Small intestine (tissue), 7 donors: ENCODE measurements around the gene SNX32. TPM values are rescaled to one million over a fixed set of nuclear protein-coding genes. Genes with fewer than 3 reads are reported as not detected.

Source experiments
- DNase-seq, 2 donors: peaks; one replicate each; pipeline versions ENCODE4 v3.0.0 to v3.0.0-alpha.2; 2013
- FAIRE-seq: peaks from 2 replicates; lab custom pipeline; 2012; peaks lifted over from hg19 to GRCh38; lab: Jason Lieb, UNC
- H3K27ac ChIP-seq, 3 donors: one replicate each; pipeline ENCODE4 v1.5.1; 2013; ENCODE audit warnings: low read length in 2 of 3, mild to moderate bottlenecking in 2 of 3, control low read depth in 1 of 3, inconsistent platforms in 1 of 3, low read depth in 1 of 3, moderate library complexity in 1 of 3
- H3K27me3 ChIP-seq, 3 donors: one replicate each; pipeline ENCODE4 v1.6.1; 2013; ENCODE audit warnings: low read length in 3 of 3, inconsistent platforms in 1 of 3; ENCODE audit not compliant: control insufficient read depth in 3 of 3, insufficient read depth in 3 of 3
- H3K36me3 ChIP-seq, 3 donors: one replicate each; pipeline ENCODE4 v1.6.1; 2013; ENCODE audit warnings: low read length in 3 of 3, inconsistent platforms in 1 of 3, low read depth in 1 of 3, mild to moderate bottlenecking in 1 of 3, moderate library complexity in 1 of 3; ENCODE audit not compliant: control insufficient read depth in 3 of 3, insufficient read depth in 2 of 3
- H3K4me1 ChIP-seq, 3 donors: one replicate each; pipeline ENCODE4 v1.6.1; 2013; ENCODE audit warnings: low read length in 2 of 3, inconsistent platforms in 1 of 3, low read depth in 1 of 3, mild to moderate bottlenecking in 1 of 3, moderate library complexity in 1 of 3; ENCODE audit not compliant: control insufficient read depth in 3 of 3, insufficient read depth in 2 of 3
- H3K4me3 ChIP-seq, 3 donors: one replicate each; pipeline ENCODE4 v1.5.1; 2013; ENCODE audit warnings: low read length in 3 of 3, control low read depth in 1 of 3, inconsistent platforms in 1 of 3, low read depth in 1 of 3, mild to moderate bottlenecking in 1 of 3, moderate library complexity in 1 of 3
- H3K9me3 ChIP-seq, 2 donors: one replicate each; pipeline ENCODE4 v1.6.1; 2013; ENCODE audit warnings: low read depth in 1 of 2, low read length in 1 of 2; ENCODE audit not compliant: control insufficient read depth in 2 of 2, insufficient read depth in 1 of 2
- WGBS, 3 donors: extraction: QIAGEN DNeasy Blood & Tissue Kit; methylation state at CpG; one replicate each; pipeline ENCODE4 v1.1.7; 2013; 5-methylcytosine and 5-hydroxymethylcytosine counted together
- polyA plus RNA-seq, 4 donors: library from polyadenylated mRNA; stranded (reverse) in 3 of 4; unstranded in 1 of 4; fragments of 200-250 nt in 3 of 4; fragments of 120-200 nt in 1 of 4; gene quantifications; one replicate each; pipeline versions ENCODE4 v1.2.1 to v1.2.3, GENCODE V29; 2013
- donor health status: healthy with polysubstance abuse.
- donor health status: control.
- donor health status: control.
- donor health status: Bipolar disorder and iron deficiency.
- donor health status: healthy.

Gene SNX32
- polyA plus RNA-seq, 4 donors: 0.54 to 4.0 (median 1.8) TPM

DNA sequence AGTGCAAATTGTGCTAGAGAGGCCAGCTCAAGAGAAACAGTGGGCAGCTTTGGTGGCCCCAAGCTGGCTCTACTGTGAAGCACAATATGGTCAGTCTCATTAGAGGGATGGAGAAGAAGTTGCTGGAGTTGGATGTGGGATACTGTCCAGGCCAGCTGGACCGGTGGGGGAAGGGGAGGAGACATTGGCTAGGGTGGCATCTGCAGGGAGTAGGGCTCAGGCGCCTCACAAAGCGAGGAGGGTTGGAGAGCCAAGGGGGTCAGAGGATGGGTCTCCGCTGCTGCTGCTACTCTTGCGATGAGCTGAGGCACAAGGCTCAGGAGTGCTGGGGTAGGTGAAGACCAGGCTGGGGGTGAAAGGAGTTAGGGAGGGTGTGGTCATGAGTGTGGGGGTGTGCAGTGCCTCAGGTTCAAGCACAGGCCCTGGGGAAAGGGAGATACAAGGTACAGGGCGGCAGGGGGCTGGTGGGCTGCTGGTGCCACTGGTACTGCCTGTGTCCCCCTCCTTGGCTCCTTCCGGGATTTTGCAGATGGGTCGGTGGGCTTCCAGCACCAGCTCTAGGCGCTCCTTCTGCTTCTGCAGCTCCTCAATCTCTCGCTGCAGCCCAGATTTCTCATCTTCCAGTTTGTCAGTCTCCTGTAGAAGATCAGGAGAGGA is 59.0 kb downstream of the SNX32 start:
- H3K4me1 ChIP-seq: peaks cover under 1 to 33% (median 6%) of the 10 kb centered on the region in 3 donors
- H3K36me3 ChIP-seq: no peaks in the 10 kb centered on the region
- 77 to 89% (median 82%) methylated on average over 9 to 10 of the region's 10 CpGs for WGBS, 3 donors
- peak overlapping the region in 1 of 3 donors; percentile 61 for H3K27ac ChIP-seq
- FAIRE-seq: no peak
- peaks cover 0 to 37% (median 0%) of the 10 kb centered on the region in 3 donors for H3K27me3 ChIP-seq
- DNase-seq: no peak
- H3K4me3 ChIP-seq: no peak overlapping the region
- no peaks in the 10 kb centered on the region for H3K9me3 ChIP-seq

DNA sequence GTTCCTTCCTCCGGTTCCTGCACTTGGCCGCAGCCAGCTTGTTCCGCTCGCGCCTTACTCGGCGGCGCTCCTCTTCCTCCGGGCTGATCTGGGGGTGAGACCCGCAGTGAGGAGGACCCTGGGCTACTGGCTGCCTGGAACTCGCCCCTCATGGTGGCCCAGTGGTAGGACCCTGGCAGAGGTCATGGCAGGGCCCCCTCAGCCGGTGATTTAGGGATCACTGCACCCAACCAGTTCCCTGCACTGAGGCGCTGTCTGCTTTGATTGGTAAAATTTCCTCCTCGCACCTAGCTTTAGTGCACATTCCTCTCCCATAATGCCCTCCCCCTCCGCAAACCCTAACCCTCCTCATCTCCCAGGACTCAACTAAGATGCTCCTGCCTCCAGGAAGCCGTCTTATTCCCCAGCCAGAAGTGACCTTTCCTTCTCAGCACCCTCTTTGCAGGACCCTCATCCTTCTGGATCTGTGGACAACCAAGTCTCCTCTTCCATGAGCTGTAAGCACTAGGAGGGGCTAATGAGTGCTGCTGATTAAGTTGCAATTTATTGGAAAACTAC is 60.4 kb downstream of the SNX32 start:
- H3K36me3 ChIP-seq: no peaks in the 10 kb centered on the region
- no peak for FAIRE-seq

GRCh38 chr11:65895482-65895981 is 61.8 kb downstream of the SNX32 start:
- Histone ChIP-seq H3K9me3 (no peaks in the 10 kb centered on the region), H3K4me3 (no peak overlapping the region), H3K36me3 (no peaks in the 10 kb centered on the region), H3K27ac (no peak overlapping the region), H3K4me1 (peaks cover 0 to 28% (median 7%) of the 10 kb centered on the region in 3 donors), H3K27me3 (peaks cover 0 to 50% (median 0%) of the 10 kb centered on the region in 3 donors)
- WGBS, 3 donors: 93 to 96% (median 95%) methylated on average over 5 of the region's 5 CpGs
- DNase-seq: no peak
- FAIRE-seq: no peak

More for the DNA sequence above, 60.4 kb downstream of the SNX32 start:
- peaks cover 0 to 47% (median 0%) of the 10 kb centered on the region in 3 donors for H3K27me3 ChIP-seq
- 61 to 92% (median 64%) methylated on average over 16 of the region's 16 CpGs for WGBS, 3 donors
- peak overlapping the region in 2 of 3 donors; percentile 50 to 61 for H3K27ac ChIP-seq
- peaks cover 0 to 30% (median 5%) of the 10 kb centered on the region in 3 donors for H3K4me1 ChIP-seq
- no peaks in the 10 kb centered on the region for H3K9me3 ChIP-seq
- no peak overlapping the region for H3K4me3 ChIP-seq
- DNase-seq: no peak

DNA sequence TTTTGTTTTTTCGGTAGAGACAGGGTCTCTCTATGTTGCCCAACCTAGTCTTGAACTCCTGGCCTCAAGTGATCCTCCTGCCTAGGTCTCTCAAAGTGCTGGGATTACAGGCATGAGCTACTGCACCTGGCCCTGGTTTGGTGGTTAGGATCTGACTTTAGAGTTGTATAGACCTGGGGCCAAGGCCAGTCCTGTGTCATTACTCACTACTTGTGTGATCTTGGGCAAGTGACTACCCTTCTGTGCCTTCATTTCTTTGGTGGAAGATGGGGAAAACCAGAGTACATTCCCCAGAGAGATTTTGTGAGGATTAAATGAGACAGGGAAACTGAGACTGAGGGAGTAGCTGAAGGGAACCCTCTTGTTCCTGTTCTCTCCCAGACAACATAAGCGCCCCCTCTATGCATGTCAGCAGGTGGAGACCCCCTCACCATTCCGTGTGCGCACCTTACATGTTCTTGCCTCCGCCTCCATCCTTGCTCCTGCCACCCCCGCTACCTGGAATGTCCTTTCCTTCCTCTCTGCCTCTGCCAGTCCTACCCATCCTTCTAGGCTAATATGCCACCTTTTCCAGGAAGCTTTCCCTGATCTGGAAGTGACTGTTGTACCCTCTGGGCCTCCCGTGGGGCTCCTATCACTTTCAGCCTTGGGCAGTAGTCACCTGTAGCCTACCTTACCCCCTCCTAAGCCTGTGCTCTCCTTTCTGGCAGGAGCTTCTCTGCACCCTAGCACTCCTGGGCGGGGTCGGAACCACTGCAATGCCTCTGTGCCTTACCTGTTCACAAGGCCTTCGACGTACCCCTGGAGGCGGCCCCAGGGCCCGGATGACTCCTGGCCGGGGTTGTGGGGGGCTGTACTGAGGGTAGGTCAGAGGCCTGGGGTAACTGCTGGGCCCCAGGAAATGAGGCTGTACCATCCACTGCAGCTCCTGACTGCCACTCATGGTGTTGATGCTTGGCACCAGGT is 62.6 kb downstream of the SNX32 start:
- Histone ChIP-seq H3K36me3 (no peaks in the 10 kb centered on the region), H3K4me1 (peaks cover 0 to 30% (median 7%) of the 10 kb centered on the region in 3 donors), H3K4me3 (no peak overlapping the region), H3K9me3 (no peaks in the 10 kb centered on the region), H3K27me3 (peaks cover 0 to 57% (median 0%) of the 10 kb centered on the region in 3 donors), H3K27ac (no peak overlapping the region)
- 86 to 90% (median 88%) methylated on average over 14 of the region's 14 CpGs for WGBS, 3 donors
- DNase-seq (no peak), FAIRE-seq (no peak)

DNA sequence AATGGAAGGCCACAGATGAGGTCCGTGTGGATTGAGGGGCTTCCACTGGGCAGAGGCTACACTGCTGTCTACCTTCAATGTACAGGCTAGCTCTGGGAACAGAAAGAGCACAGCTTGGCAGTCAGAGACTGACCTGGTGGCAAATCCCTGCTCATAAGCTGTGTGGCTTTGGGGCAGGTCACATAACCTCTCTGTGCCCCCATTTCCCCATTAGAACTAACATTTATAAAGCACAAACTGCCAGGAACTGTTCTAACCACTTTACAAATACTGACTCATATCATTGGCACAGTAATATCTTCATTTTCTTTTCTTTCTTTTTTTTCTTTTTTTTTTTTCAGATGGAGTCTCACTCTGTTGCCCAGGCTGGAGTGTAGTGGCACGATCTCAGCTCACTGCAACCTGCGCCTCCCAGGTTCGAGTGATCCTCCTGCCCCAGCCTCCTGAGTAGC is 63.3 kb downstream of the SNX32 start:
- Histone ChIP-seq H3K9me3 (no peaks in the 10 kb centered on the region), H3K4me1 (peaks cover 0 to 23% (median 7%) of the 10 kb centered on the region in 3 donors), H3K27ac (no peak overlapping the region), H3K4me3 (no peak overlapping the region), H3K36me3 (no peaks in the 10 kb centered on the region), H3K27me3 (peaks cover 0 to 58% (median 0%) of the 10 kb centered on the region in 3 donors)
- no peak for DNase-seq
- WGBS, 3 donors: 89 to 92% (median 91%) methylated on average over 4 of the region's 4 CpGs
- no peak for FAIRE-seq

GRCh38 chr11:65898656-65899355 is 65.0 kb downstream of the SNX32 start:
- H3K4me3 ChIP-seq: peak overlapping the region in 2 of 3 donors; percentile 20 to 58
- FAIRE-seq (no peak), DNase-seq (no peak)
- H3K27ac ChIP-seq: peak overlapping the region in 1 of 3 donors; percentile 69
- peaks cover 0 to 76% (median 0%) of the 10 kb centered on the region in 3 donors for H3K27me3 ChIP-seq
- no peaks in the 10 kb centered on the region for H3K9me3 ChIP-seq
- H3K4me1 ChIP-seq: peaks cover 0 to 17% (median 4%) of the 10 kb centered on the region in 3 donors
- no peaks in the 10 kb centered on the region for H3K36me3 ChIP-seq
- WGBS, 3 donors: 25 to 40% (median 38%) methylated on average over 15 to 28 of the region's 28 CpGs

- DNase-seq: peak; percentile 72 to 78
- H3K27me3 ChIP-seq: peaks cover 0 to 76% (median 0%) of the 10 kb centered on the region in 3 donors
- peak overlapping the region in 1 of 3 donors; percentile 88 for H3K27ac ChIP-seq
- peak overlapping the region in 2 of 3 donors; percentile 48 to 58 for H3K4me3 ChIP-seq
- H3K36me3 ChIP-seq: no peaks in the 10 kb centered on the region
- H3K9me3 ChIP-seq: no peaks in the 10 kb centered on the region
- FAIRE-seq: no peak
- H3K4me1 ChIP-seq: peaks cover 0 to 17% (median 4%) of the 10 kb centered on the region in 3 donors
- WGBS, 3 donors: 1 to 2% (median 1%) methylated on average over 46 to 78 of the region's 78 CpGs
Observed at GRCh38 chr11:65899356-65900124, 65.8 kb downstream of the SNX32 start.
